ELF-1 (cell line): Measurements from ENCODE around the gene UNC50.
A peak's percentile ranks its signal among the peaks of the same experiment; 100 is the strongest.
"Not testable (repeated sequence)": the region's sequence is repeated elsewhere in the genome, so short reads cannot be mapped to it uniquely, and the experiment has no call there.

Experiments used
- DNase-seq: peaks from one replicate; pipeline ENCODE4 v3.0.0-alpha.2; 2016; ENCODE audit warnings: low read depth, low spot score

UNC50 gene

GRCh38 chr2:98576666-98577312, 31.6 kb upstream of the UNC50 start:
- no peak for DNase-seq

GRCh38 chr2:98577313-98577712, 31.1 kb upstream of the UNC50 start:
- DNase-seq = no peak

- DNase-seq = no peak
Measured at GRCh38 chr2:98578231-98578630, 30.2 kb upstream of the UNC50 start.

GRCh38 chr2:98579926-98580325, 28.5 kb upstream of the UNC50 start:
- DNase-seq = no peak

GRCh38 chr2:98580656-98581284, 27.6 kb upstream of the UNC50 start:
- DNase-seq = no peak

- DNase-seq = no peak
Measured at GRCh38 chr2:98582523-98582922, 25.9 kb upstream of the UNC50 start.

GRCh38 chr2:98583276-98583675, 25.1 kb upstream of the UNC50 start:
- no peak for DNase-seq

- no peak for DNase-seq
Measured at GRCh38 chr2:98583816-98584618, 24.4 kb upstream of the UNC50 start.

GRCh38 chr2:98585386-98585785, 23.0 kb upstream of the UNC50 start:
- no peak for DNase-seq

- DNase-seq = no peak
Measured at GRCh38 chr2:98586551-98587140, 21.7 kb upstream of the UNC50 start.

GRCh38 chr2:98588880-98589431, 19.4 kb upstream of the UNC50 start:
- peak; percentile 17 for DNase-seq

GRCh38 chr2:98589489-98589888, 18.9 kb upstream of the UNC50 start:
- DNase-seq = no peak

GRCh38 chr2:98592565-98592964, 15.8 kb upstream of the UNC50 start:
- DNase-seq = no peak

- DNase-seq = not testable (repeated sequence)
Measured at GRCh38 chr2:98594665-98595064, 13.7 kb upstream of the UNC50 start.

GRCh38 chr2:98598781-98599428, 9.5 kb upstream of the UNC50 start:
- DNase-seq = no peak

- peak; percentile 56 for DNase-seq
Measured at GRCh38 chr2:98601532-98602132, 6.8 kb upstream of the UNC50 start.

- DNase-seq = no peak
Measured at GRCh38 chr2:98604547-98604946, 3.8 kb upstream of the UNC50 start.

- no peak for DNase-seq
Measured at GRCh38 chr2:98605076-98605475, 3.3 kb upstream of the UNC50 start.

- no peak for DNase-seq
Measured at GRCh38 chr2:98606431-98606830, 2.0 kb upstream of the UNC50 start.

GRCh38 chr2:98607104-98607503, 1.3 kb upstream of the UNC50 start:
- DNase-seq = no peak

GRCh38 chr2:98607741-98608115, 661 bp upstream of the UNC50 start:
- no peak for DNase-seq
